Loucy (cell line): ENCODE results near the gene PELI2.

Experiments
- H2AFZ ChIP-seq: fragments of 200-600 bp; sonication (generic); 2 replicates; pipeline ENCODE4 v1.6.0; 2016; ENCODE audit warnings: antibody characterized with exemption, mild to moderate bottlenecking, low read length, moderate library complexity
- H3F3A ChIP-seq: fragments of 200-600 bp; 2 replicates; pipeline ENCODE4 v1.6.0; 2016; ENCODE audit warnings: antibody characterized with exemption, low read depth, mild to moderate bottlenecking
- H3K27me3 ChIP-seq: fragments of 200-600 bp; sonication (generic); 2 replicates; pipeline ENCODE4 v1.6.1; 2014; ENCODE audit warnings: low read length, mild to moderate bottlenecking; ENCODE audit not compliant: insufficient read depth, poor library complexity, severe bottlenecking
- H3K36me3 ChIP-seq: fragments of 200-600 bp; sonication (generic); 2 replicates; pipeline ENCODE4 v1.6.1; 2016; ENCODE audit warnings: low read length; ENCODE audit not compliant: insufficient read depth
- H3K4me1 ChIP-seq: fragments of 200-600 bp; sonication (generic); 2 replicates; pipeline ENCODE4 v1.5.1; 2014; ENCODE audit warnings: low read length, mild to moderate bottlenecking; ENCODE audit not compliant: insufficient read depth, poor library complexity, severe bottlenecking
- H3K4me2 ChIP-seq: fragments of 200-600 bp; sonication (generic); 2 replicates; pipeline ENCODE4 v1.6.0; 2014; ENCODE audit warnings: antibody characterized with exemption, low read length, low read depth, mild to moderate bottlenecking; ENCODE audit not compliant: poor library complexity, severe bottlenecking
- H3K4me3 ChIP-seq: fragments of 200-600 bp; sonication (generic); 2 replicates; pipeline ENCODE4 v1.5.1; 2014; ENCODE audit warnings: low read length, mild to moderate bottlenecking, mixed read lengths; ENCODE audit not compliant: poor library complexity, severe bottlenecking
- H3K79me2 ChIP-seq: fragments of 200-600 bp; sonication (generic); 2 replicates; pipeline ENCODE4 v1.6.1; 2014; ENCODE audit warnings: low read length; ENCODE audit not compliant: insufficient read depth
- H3K9ac ChIP-seq: fragments of 200-600 bp; sonication (generic); 2 replicates; pipeline ENCODE4 v1.6.0; 2014; ENCODE audit warnings: mild to moderate bottlenecking, low read depth, low read length, moderate library complexity; ENCODE audit not compliant: poor library complexity, severe bottlenecking
- H3K9me2 ChIP-seq: fragments of 200-600 bp; sonication (generic); replicated peaks from 2 replicates; pipeline ENCODE4 v1.6.1; 2016; ENCODE audit warnings: low read depth, low read length, mixed read lengths
- H3K9me3 ChIP-seq: fragments of 200-600 bp; sonication (generic); 2 replicates; pipeline ENCODE4 v1.6.1; 2014; ENCODE audit warnings: mild to moderate bottlenecking, antibody characterized with exemption, low read length, low read depth; ENCODE audit not compliant: insufficient read depth
- H4K20me1 ChIP-seq: fragments of 200-600 bp; sonication (generic); 2 replicates; pipeline ENCODE4 v1.6.0; 2014; ENCODE audit warnings: antibody characterized with exemption, low read length, mild to moderate bottlenecking; ENCODE audit not compliant: insufficient read depth, poor library complexity, severe bottlenecking
- EZH2phosphoT487 ChIP-seq: fragments of 200-600 bp; IDR thresholded peaks from 2 replicates; pipeline ENCODE4 v1.6.1; 2018; ENCODE audit warnings: antibody characterized with exemption, mild to moderate bottlenecking, moderate library complexity, borderline replicate concordance
- TF ChIP-seq, protein P1 (sequence below): fragments of 200-600 bp; sonication (generic); conservative IDR thresholded peaks from 2 replicates; pipeline ENCODE4 v1.5.1; 2014; ENCODE audit warnings: mild to moderate bottlenecking, antibody characterized with exemption, low read length

PELI2 gene

DNA sequence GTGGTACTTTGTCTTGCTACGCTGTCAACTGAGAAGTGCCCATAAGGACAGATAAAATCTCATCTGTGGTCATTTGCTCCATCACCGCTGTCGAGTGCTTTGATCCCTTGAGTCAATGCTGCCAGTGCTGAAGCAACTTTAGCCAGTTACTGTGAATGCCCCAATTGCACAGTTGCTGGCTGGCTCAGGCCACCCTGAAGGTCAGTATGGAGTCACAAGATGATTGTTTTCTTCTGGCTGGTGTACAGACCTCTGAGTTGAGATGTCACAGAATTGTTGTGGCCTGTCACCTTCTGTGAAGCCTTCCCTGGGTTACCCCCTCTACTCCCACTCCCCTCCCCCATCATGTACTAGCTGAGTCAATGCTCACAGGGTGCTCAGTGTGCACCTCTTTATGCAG, 92.9 kb downstream of the PELI2 start:
- Histone ChIP-seq H3K79me2 (peaks cover 100% of the 10 kb centered on the region), H3K9me2 (no peaks in the 10 kb centered on the region), H3K4me2 (no peak overlapping the region), H3K9ac (no peak overlapping the region), H3K4me1 (peaks cover 66% of the 10 kb centered on the region), H3K4me3 (no peak overlapping the region), H3K36me3 (peaks cover 28% of the 10 kb centered on the region; the same call in 1 of the 2 replicates), H3F3A (no peaks in the 10 kb centered on the region), H2AFZ (no peak overlapping the region), H3K27me3 (no peaks in the 10 kb centered on the region), H4K20me1 (peaks cover 99% of the 10 kb centered on the region), H3K9me3 (no peaks in the 10 kb centered on the region)
- TF ChIP-seq, protein P1, sequence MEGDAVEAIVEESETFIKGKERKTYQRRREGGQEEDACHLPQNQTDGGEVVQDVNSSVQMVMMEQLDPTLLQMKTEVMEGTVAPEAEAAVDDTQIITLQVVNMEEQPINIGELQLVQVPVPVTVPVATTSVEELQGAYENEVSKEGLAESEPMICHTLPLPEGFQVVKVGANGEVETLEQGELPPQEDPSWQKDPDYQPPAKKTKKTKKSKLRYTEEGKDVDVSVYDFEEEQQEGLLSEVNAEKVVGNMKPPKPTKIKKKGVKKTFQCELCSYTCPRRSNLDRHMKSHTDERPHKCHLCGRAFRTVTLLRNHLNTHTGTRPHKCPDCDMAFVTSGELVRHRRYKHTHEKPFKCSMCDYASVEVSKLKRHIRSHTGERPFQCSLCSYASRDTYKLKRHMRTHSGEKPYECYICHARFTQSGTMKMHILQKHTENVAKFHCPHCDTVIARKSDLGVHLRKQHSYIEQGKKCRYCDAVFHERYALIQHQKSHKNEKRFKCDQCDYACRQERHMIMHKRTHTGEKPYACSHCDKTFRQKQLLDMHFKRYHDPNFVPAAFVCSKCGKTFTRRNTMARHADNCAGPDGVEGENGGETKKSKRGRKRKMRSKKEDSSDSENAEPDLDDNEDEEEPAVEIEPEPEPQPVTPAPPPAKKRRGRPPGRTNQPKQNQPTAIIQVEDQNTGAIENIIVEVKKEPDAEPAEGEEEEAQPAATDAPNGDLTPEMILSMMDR: no peak
- TF ChIP-seq EZH2phosphoT487: no peak

DNA sequence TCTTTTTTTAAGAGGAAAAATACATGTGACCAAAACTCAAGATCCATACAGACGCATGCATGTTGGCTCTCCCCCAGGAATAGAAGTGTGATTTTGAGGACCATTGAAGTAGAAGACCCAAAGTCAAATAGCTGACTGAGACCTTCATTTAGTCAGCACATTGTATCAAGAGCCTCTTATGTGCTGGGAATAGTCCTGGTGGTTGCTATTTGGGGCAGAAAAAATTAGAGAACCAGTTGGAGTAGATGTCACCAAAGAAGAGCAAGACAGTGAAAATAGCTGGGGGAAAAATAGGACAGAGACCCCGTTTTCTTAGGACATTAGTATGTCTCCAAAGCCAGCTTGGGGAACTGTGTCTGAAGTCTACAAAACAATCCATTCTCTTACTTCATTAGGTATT, 93.6 kb downstream of the PELI2 start:
- Histone ChIP-seq H3K27me3 (no peaks in the 10 kb centered on the region), H3K79me2 (peaks cover 100% of the 10 kb centered on the region)

DNA sequence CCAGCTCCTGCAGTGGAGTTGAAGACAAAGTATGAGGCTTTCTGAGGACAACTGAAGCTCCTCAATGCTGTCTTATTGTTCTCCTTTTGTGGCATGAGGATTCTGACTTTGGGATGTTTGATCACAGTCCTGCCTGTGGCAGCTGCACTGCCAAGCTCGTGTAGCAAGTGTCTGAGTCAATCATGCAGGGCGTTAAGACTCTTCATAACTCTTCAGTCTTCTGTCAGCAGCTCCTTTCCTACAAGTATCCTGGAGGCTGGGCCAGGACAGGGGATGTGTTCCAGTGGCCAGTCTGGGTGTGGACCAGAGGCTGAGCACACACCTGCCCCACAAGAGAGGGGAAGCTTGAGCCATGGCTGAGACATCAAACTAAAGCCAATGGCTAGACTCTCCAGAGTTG, 94.3 kb downstream of the PELI2 start:
- H3K9me3 ChIP-seq: no peaks in the 10 kb centered on the region
- peaks cover 100% of the 10 kb centered on the region for H3K79me2 ChIP-seq
- no peak overlapping the region for H3K4me3 ChIP-seq
- H4K20me1 ChIP-seq: peaks cover 99% of the 10 kb centered on the region
- H2AFZ ChIP-seq: no peak overlapping the region
- H3K9ac ChIP-seq: no peak overlapping the region
- H3K4me1 ChIP-seq: peaks cover 69% of the 10 kb centered on the region
- TF ChIP-seq, protein P1: no peak
- TF ChIP-seq EZH2phosphoT487: no peak
- peaks cover 21% of the 10 kb centered on the region; the same call in 1 of the 2 replicates for H3K36me3 ChIP-seq
- H3K27me3 ChIP-seq: no peaks in the 10 kb centered on the region
- no peaks in the 10 kb centered on the region for H3K9me2 ChIP-seq
- H3F3A ChIP-seq: no peaks in the 10 kb centered on the region
- no peak overlapping the region for H3K4me2 ChIP-seq

More for the DNA sequence above, 93.6 kb downstream of the PELI2 start:
- H3K36me3 ChIP-seq: peaks cover 24% of the 10 kb centered on the region; the same call in 1 of the 2 replicates
- no peaks in the 10 kb centered on the region for H3F3A ChIP-seq
- no peaks in the 10 kb centered on the region for H3K9me3 ChIP-seq
- H3K9ac ChIP-seq: no peak overlapping the region
- no peak for TF ChIP-seq EZH2phosphoT487
- TF ChIP-seq, protein P1: no peak
- H4K20me1 ChIP-seq: peaks cover 99% of the 10 kb centered on the region
- H3K9me2 ChIP-seq: no peaks in the 10 kb centered on the region
- H3K4me3 ChIP-seq: no peak overlapping the region
- H2AFZ ChIP-seq: no peak overlapping the region
- H3K4me1 ChIP-seq: peaks cover 66% of the 10 kb centered on the region
- no peak overlapping the region for H3K4me2 ChIP-seq
